Activated CD4-positive, alpha-beta T cell treated with anti-CD3 and anti-CD28 coated beads, Interleukin-2, amount 50 U/mL, for 48 hours (primary cell): ENCODE measurements around the gene MYT1.

Experiments
- DNase-seq, 2 experiments: peaks; one replicate each; pipeline ENCODE4 v3.0.0-alpha.2; 2020

MYT1 gene

GRCh38 chr20:64236137-64237088 is 72.2 kb downstream of the MYT1 start:
- no peak for DNase-seq

GRCh38 chr20:64237316-64237715 is 73.1 kb downstream of the MYT1 start:
- DNase-seq = no peak

GRCh38 chr20:64238115-64238825 is 74.0 kb downstream of the MYT1 start:
- DNase-seq = no peak

GRCh38 chr20:64238851-64239387 is 74.7 kb downstream of the MYT1 start:
- DNase-seq = no peak

- DNase-seq = no peak
Observed at GRCh38 chr20:64239449-64240242, 75.4 kb downstream of the MYT1 start.

GRCh38 chr20:64240243-64241015 is 76.2 kb downstream of the MYT1 start:
- DNase-seq = no peak

- DNase-seq = no peak
Observed at GRCh38 chr20:64241061-64241460, 76.8 kb downstream of the MYT1 start.

GRCh38 chr20:64242003-64242796 is 77.9 kb downstream of the MYT1 start:
- no peak for DNase-seq

GRCh38 chr20:64242797-64243475 is 78.7 kb downstream of the MYT1 start:
- DNase-seq = no peak

- DNase-seq = no peak
Observed at GRCh38 chr20:64244281-64244805, 80.1 kb downstream of the MYT1 start.

- no peak for DNase-seq
Observed at GRCh38 chr20:64244870-64245603, 80.8 kb downstream of the MYT1 start.

- no peak for DNase-seq
Observed at GRCh38 chr20:64245746-64246595, 81.7 kb downstream of the MYT1 start.

- no peak for DNase-seq
Observed at GRCh38 chr20:64246616-64247306, 82.5 kb downstream of the MYT1 start.

- DNase-seq = no peak
Observed at GRCh38 chr20:64247307-64247618, 83.0 kb downstream of the MYT1 start.

GRCh38 chr20:64247970-64248841 is 84.0 kb downstream of the MYT1 start:
- no peak for DNase-seq

GRCh38 chr20:64250027-64250426 is 85.8 kb downstream of the MYT1 start:
- no peak for DNase-seq

GRCh38 chr20:64253000-64253383 is 88.7 kb downstream of the MYT1 start:
- DNase-seq = no peak
